Omental fat pad (tissue), 4 donors: ENCODE measurements around the gene TCF4. TPM values are rescaled to one million over a fixed set of nuclear protein-coding genes. Genes with fewer than 3 reads are reported as not detected.

Source experiments
- ATAC-seq: fragments of 150-250 bp; one replicate; pipeline ENCODE4 v1.9.1; 2016; ENCODE audit warnings: mild to moderate bottlenecking, moderate library complexity; ENCODE audit not compliant: low FRiP score
- DNase-seq: peaks from one replicate; pipeline ENCODE4 v3.0.0-alpha.2; 2019; ENCODE audit warnings: low spot score
- total RNA-seq, 4 donors: library from RNA; depleted of rRNA; stranded (reverse); fragments of >200 nt; gene quantifications; one replicate each; pipeline ENCODE4 v1.1.0, GENCODE V29; 2016
- TF ChIP-seq, protein P1 (sequence below), 3 donors: fragments of 450-650 bp; IDR thresholded peaks; one replicate each; pipeline ENCODE4 v1.5.1; 2016 to 2017; ENCODE audit warnings: antibody characterized with exemption in 3 of 3, mild to moderate bottlenecking in 3 of 3, moderate library complexity in 2 of 3

The TCF4 gene
- total RNA-seq, 4 donors from 2014 or later, result 113 to 381 (median 141) TPM

GRCh38 chr18:55272510-55273243, 315.3 kb downstream of the TCF4 start:
- ATAC-seq (no peak), DNase-seq (no peak)
- TF ChIP-seq, protein P1, sequence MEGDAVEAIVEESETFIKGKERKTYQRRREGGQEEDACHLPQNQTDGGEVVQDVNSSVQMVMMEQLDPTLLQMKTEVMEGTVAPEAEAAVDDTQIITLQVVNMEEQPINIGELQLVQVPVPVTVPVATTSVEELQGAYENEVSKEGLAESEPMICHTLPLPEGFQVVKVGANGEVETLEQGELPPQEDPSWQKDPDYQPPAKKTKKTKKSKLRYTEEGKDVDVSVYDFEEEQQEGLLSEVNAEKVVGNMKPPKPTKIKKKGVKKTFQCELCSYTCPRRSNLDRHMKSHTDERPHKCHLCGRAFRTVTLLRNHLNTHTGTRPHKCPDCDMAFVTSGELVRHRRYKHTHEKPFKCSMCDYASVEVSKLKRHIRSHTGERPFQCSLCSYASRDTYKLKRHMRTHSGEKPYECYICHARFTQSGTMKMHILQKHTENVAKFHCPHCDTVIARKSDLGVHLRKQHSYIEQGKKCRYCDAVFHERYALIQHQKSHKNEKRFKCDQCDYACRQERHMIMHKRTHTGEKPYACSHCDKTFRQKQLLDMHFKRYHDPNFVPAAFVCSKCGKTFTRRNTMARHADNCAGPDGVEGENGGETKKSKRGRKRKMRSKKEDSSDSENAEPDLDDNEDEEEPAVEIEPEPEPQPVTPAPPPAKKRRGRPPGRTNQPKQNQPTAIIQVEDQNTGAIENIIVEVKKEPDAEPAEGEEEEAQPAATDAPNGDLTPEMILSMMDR (IDR thresholded peaks at IDR 0.05), result no peak

DNA sequence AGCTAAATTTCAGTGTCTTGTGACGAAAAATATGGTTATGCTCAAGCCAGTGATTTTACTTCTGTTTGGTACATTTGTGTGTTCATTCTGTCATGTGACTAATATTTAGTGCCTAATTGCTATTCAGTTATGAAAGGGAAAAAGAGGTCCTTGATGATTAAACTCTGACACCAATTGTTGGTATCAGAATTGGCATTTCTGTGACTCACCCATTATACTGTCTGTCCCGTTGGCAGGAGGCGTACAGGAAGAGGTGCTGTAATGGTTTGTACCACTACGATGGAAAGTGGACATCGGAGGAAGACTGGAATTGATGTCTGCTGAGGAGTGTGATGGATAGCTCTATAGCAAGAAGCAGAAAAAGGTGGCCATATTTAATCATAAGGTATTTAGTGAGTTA, 318.4 kb downstream of the TCF4 start:
- ATAC-seq (no peak), DNase-seq (no peak)
- TF ChIP-seq, protein P1 (IDR thresholded peaks at IDR 0.05), result no peak

GRCh38 chr18:55268628-55269275, 319.2 kb downstream of the TCF4 start:
- ATAC-seq, result no peak
- DNase-seq, result no peak
- TF ChIP-seq, protein P1 (IDR thresholded peaks at IDR 0.05), result no peak

GRCh38 chr18:55268151-55268601, 319.8 kb downstream of the TCF4 start:
- no peak for ATAC-seq
- TF ChIP-seq, protein P1 (IDR thresholded peaks at IDR 0.05), result no peak

DNA sequence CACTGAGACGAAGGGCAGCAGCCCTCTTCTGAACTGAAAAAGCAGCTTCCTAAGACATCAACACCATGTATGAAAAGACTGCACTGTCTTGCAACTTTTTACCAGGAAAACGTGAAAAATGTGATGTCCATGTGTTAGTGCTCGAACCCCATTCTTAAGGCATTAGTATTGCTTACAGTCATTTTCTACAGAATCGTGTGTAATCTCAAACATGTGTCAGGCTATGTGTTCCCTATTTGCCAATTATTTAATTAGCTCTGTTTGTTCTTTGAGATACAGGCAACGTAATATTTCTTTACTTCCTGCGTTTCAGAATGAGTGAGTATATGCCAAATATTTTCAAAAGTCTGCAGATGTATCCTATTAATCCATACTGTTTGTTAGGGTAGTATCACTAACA, 321.0 kb downstream of the TCF4 start:
- no peak for ATAC-seq
- TF ChIP-seq, protein P1 (IDR thresholded peaks at IDR 0.05), result no peak
- DNase-seq, result no peak

More at GRCh38 chr18:55268151-55268601, 319.8 kb downstream of the TCF4 start:
- DNase-seq, result no peak

GRCh38 chr18:55265984-55266383, 322.0 kb downstream of the TCF4 start:
- DNase-seq, result no peak
- ATAC-seq, result no peak
- TF ChIP-seq, protein P1 (IDR thresholded peaks at IDR 0.05), result no peak
